IPS-NIHi11 (cell line): ENCODE measurements around the gene NKX6-1.

Experiments
- DNase-seq: peaks from one replicate; pipeline ENCODE4 v3.0.0; 2012; ENCODE audit warnings: mixed read lengths, low spot score

NKX6-1 gene

GRCh38 chr4:84477738-84478137 lies 21.4 kb downstream of the NKX6-1 start:
- DNase-seq: no peak

GRCh38 chr4:84474107-84474506 lies 25.0 kb downstream of the NKX6-1 start:
- DNase-seq: no peak

- DNase-seq: no peak
Measured at GRCh38 chr4:84472154-84472553, 26.9 kb downstream of the NKX6-1 start.

- DNase-seq: peak; percentile 16
Measured at GRCh38 chr4:84470204-84470785, 28.8 kb downstream of the NKX6-1 start.

- no peak for DNase-seq
Measured at GRCh38 chr4:84467601-84468000, 31.5 kb downstream of the NKX6-1 start.

- no peak for DNase-seq
Measured at GRCh38 chr4:84459783-84460182, 39.3 kb downstream of the NKX6-1 start.

- DNase-seq: no peak
Measured at GRCh38 chr4:84456157-84456556, 42.9 kb downstream of the NKX6-1 start.

- DNase-seq: no peak
Measured at GRCh38 chr4:84455697-84456096, 43.4 kb downstream of the NKX6-1 start.

GRCh38 chr4:84451546-84451945 lies 47.5 kb downstream of the NKX6-1 start:
- no peak for DNase-seq

- DNase-seq: no peak
Measured at GRCh38 chr4:84443523-84443922, 55.6 kb downstream of the NKX6-1 start.

- DNase-seq: no peak
Measured at GRCh38 chr4:84442778-84443177, 56.3 kb downstream of the NKX6-1 start.
